ENCODE data around the gene PIH1D1.

Gene PIH1D1

DNA sequence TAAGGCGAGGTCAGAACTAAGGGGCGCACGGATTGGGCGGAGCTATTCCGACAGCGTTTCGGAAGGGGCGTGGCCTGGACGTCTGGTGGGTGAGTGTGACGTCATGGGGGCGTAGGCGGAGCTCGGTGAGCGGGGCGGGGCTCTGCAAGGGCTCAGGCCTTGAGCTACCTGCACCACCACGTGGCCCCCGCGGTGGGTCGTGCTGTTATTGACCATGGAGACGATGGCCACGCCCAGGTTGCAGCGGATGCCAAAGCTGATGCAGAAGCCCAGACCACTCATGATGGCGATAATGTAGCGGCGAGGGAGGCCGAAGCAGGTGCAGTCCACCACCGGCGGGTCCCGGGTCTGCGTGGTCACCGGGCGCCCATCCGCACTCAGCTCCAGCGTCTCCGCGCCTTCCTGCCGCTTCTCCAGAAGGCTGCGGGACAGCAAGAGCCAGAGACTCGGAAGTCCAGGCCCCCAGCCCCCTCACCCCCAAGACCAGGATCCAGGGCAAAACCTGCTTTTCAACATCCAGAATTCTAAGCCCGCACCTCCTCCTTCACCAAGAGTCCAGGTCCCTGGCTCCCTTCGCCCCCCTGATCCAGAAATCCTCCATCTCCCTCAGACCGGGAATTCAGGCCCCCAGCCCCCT is 15.1 kb downstream of the PIH1D1 start:
- Mint-ChIP-seq H3K4me3 (no peak overlapping the region), H3K27ac (no peak overlapping the region), H3K4me1 (peaks cover 51% of the 10 kb centered on the region), H3K27me3 (peaks cover 99% of the 10 kb centered on the region), H3K9me3 (no peaks in the 10 kb centered on the region), H3K36me3 (no peaks in the 10 kb centered on the region)
- no peak for ATAC-seq

DNA sequence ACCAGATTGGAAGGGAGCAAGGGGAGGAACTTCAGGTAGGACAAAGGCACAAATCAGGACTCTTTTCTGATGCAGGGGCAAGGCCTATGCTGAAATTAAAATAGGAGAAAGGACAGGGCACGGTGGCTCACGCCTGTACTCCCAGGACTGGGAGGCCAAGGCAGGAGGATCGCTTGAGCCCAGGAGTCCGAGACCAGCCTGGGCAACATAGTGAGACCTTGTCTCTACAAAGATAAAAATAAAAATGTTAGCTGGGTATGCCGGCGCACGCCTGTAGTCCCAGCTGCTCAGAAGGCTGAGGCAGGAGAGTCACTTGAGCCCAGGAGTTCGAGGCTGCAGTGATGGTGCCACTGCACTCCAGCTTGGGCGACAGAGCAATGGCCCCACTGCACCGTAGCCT is 15.9 kb downstream of the PIH1D1 start:
- Mint-ChIP-seq H3K36me3 (no peaks in the 10 kb centered on the region), H3K27me3 (peaks cover 99% of the 10 kb centered on the region), H3K27ac (no peak overlapping the region), H3K4me3 (no peak overlapping the region), H3K4me1 (peaks cover 48% of the 10 kb centered on the region), H3K9me3 (no peaks in the 10 kb centered on the region)
- ATAC-seq = no peak

DNA sequence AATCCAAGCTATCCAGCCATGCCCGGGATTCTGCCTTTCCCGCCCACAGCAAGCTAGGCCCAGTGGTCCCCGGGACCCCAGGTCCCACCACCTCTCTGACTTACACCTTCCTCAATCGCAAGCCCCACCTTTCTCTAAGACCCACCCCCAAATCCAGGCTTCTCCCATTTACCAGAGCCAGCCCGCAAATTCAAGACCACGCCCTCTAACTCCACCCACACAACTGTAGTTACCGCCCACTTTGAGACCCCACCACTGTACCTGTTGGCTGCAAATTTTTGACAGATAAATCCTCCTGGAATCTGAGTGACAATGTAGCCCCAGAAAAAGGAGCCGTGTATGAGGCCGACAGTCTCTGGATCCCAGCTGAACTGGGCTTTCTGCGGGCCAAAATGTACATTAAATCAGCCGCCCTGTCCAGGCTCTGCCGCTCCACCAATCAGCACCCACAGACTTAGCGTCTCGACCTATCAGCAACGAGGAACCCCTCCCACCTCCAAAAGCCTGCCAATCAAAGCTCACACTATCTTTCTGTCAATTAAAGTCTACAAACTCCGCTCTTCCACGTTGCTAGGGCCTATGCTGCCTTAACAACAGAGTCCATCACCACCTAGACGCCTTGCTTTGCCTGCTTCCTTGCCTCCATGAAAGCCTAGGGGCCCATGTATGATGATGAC is 16.6 kb downstream of the PIH1D1 start:
- H3K27ac Mint-ChIP-seq = no peak overlapping the region

DNA sequence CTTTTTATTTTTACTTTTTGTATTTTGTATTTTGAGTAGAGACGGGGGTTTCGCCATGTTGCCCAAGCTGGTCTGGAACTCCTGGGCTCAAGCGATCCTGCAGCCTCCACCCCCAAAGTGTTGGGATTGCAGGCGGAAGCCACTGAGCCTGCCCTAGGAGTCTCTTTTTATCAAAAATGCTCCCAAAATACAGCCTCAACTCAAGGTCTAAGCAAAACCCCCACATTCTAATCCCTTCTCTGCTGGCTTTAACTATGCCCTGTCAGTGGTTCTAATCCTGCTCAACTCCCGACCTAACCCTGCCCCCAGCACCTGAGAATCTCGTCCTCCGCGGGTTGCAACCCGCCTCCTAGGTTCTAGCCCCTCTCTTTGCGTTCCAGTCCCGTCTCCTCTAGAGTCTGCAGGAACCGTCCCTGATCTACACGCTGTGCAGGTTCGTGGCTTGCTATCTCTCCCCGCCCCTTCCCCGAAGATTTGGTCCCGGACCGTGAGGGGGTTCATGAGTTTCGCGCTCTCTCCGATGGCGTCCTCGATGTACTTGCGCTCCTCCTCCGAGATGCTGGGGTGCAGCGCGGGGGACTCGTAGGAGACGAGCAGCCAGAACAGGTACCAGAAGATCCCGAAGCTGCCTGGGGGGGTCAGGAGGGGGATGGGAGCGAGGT is 18.2 kb downstream of the PIH1D1 start:
- peaks cover 60% of the 10 kb centered on the region for H3K4me1 Mint-ChIP-seq
- ATAC-seq = no peak
- H3K9me3 Mint-ChIP-seq = no peaks in the 10 kb centered on the region
- no peaks in the 10 kb centered on the region for H3K36me3 Mint-ChIP-seq
- H3K27me3 Mint-ChIP-seq = peaks cover 99% of the 10 kb centered on the region
- no peak overlapping the region for H3K27ac Mint-ChIP-seq
- H3K4me3 Mint-ChIP-seq = peak overlapping the region; percentile 24

More for the DNA sequence above, 16.6 kb downstream of the PIH1D1 start:
- no peak for ATAC-seq
- Mint-ChIP-seq H3K4me1 (peaks cover 51% of the 10 kb centered on the region), H3K4me3 (no peak overlapping the region), H3K36me3 (no peaks in the 10 kb centered on the region), H3K27me3 (peaks cover 99% of the 10 kb centered on the region), H3K9me3 (no peaks in the 10 kb centered on the region)

DNA sequence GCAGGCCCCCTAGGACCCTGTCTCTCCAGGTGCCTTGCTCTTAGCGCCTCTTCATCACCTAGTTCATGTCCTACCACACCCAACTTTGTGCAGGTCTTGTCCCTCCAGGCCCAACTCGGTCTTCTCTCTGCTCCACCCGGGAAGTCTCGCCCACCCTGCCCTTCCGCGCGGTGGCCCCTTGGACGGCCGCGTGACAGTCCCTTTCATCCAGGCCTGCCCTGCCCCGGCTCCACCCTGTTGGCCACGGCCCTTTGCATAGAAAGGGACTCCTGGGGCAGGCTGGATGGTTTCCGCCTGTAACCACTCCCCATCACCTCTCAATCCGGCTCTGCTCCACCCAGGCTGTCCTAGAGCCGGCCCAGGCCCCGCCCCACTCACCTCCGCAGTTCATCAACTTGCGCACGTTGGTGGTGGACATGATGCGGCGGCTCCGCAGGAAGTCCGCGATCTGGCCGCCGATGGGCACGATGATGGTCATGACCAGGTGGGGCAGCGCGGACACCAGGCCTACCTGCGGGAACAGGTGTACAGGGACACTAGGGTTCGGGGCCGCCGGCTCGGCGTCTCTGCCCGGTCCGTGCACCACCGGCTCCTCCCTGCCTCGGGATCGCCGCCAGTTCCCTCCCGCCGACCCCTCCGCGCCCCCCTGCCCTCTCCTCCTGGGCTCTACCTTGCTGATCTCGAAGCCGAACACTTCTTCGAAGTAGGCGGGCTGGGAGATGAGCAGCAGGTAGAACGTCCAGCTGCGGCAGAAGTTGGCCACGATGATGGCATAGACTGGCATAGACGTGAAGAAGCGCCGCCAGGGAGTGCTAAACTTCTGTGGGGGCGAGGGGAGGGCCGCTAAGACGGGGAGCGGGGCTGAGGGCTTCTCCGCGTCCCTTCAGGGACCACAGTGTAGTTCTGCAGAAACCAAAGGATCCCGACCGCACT is 19.2 kb downstream of the PIH1D1 start:
- Mint-ChIP-seq H3K27me3 (peaks cover 99% of the 10 kb centered on the region), H3K36me3 (no peaks in the 10 kb centered on the region), H3K4me1 (peaks cover 63% of the 10 kb centered on the region), H3K27ac (no peak overlapping the region), H3K9me3 (no peaks in the 10 kb centered on the region), H3K4me3 (no peak overlapping the region)
- ATAC-seq = peak; percentile 32

DNA sequence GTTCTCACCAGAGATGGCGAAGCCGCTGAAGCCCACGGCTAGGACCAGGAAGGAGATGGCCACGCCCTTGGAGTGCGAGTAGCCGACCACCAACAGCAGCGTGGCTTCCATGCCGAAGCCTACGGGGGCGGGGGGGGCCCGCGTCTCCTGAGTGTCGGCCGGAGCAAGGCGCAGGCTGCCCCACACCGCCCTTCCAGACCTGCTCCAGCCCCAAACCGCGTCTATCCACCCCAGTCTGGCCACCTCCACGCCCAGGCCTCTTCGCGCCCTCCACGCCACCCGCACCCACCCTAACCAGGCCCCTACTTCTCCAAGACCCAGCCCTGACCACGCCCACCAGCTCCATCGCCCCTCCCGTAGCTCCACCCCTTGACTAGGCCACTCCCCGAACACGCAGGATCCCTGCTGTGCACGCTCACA is 20.3 kb downstream of the PIH1D1 start:
- no peak for ATAC-seq
- Mint-ChIP-seq H3K36me3 (no peaks in the 10 kb centered on the region), H3K27me3 (peaks cover 99% of the 10 kb centered on the region), H3K4me1 (peaks cover 63% of the 10 kb centered on the region), H3K4me3 (no peak overlapping the region), H3K9me3 (no peaks in the 10 kb centered on the region), H3K27ac (no peak overlapping the region)

DNA sequence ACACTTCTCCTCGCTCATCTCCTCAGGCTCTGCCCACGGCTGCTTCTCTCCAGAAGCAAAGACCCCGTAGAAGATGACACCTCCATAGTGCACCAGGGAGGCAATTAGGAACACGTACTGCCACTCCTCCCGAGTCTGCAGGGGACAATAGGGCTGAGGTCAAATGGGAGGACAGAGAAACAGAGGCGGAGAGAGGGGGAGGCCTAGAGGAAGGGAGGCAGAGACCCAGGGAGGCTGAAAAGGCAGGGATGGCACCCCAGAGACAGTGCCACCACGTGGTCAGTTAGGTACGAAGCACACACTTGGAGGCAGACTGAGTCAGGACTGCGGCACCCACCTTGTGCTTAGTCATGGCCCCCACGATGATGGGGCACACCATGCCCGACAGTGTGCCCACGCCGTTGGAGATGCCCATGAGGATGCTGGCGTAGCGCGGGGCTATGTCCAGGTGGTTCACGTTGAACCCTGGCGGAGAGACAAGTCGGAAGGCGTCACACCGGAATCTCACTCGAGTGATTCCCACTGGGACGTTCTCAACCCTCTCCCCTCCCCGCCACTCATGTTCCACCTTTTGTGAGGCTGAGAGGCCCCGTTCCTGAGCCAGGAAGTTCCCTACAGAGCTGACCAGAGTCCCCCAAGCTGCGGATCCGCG is 20.8 kb downstream of the PIH1D1 start:
- H3K36me3 Mint-ChIP-seq = no peaks in the 10 kb centered on the region
- ATAC-seq = no peak
- H3K27me3 Mint-ChIP-seq = peaks cover 99% of the 10 kb centered on the region
- no peak overlapping the region for H3K27ac Mint-ChIP-seq
- no peaks in the 10 kb centered on the region for H3K9me3 Mint-ChIP-seq
- H3K4me3 Mint-ChIP-seq = no peak overlapping the region
- peaks cover 63% of the 10 kb centered on the region for H3K4me1 Mint-ChIP-seq

DNA sequence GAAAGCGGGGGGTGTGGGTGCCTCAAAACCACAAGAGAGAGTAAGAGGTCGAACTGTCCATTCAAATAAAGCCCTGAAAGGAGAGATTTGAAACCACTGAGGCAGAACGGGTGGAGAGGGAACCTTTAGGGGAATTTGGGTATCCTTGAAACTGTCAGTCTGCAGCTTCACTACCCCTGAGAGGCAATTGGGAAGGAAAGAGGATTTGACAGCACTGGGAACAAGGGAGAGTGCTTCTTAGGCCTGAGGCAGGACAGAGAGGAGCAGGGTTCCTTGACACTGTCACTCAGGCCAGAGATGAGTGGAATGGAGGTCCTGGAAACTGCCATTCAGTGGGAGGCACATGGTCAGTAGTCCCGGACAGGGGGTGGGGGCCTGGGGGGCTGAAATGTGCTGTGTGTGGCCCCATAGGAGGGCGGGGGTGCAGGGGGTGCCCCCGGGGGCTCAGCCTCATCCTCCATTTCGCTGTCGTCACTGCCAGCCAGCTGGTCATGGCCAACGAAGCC is 21.4 kb downstream of the PIH1D1 start:
- H3K27ac Mint-ChIP-seq = no peak overlapping the region
- H3K9me3 Mint-ChIP-seq = no peaks in the 10 kb centered on the region
- no peak overlapping the region for H3K4me3 Mint-ChIP-seq
- peaks cover 99% of the 10 kb centered on the region for H3K27me3 Mint-ChIP-seq
- no peak for ATAC-seq
- H3K4me1 Mint-ChIP-seq = peaks cover 68% of the 10 kb centered on the region
- H3K36me3 Mint-ChIP-seq = no peaks in the 10 kb centered on the region

DNA sequence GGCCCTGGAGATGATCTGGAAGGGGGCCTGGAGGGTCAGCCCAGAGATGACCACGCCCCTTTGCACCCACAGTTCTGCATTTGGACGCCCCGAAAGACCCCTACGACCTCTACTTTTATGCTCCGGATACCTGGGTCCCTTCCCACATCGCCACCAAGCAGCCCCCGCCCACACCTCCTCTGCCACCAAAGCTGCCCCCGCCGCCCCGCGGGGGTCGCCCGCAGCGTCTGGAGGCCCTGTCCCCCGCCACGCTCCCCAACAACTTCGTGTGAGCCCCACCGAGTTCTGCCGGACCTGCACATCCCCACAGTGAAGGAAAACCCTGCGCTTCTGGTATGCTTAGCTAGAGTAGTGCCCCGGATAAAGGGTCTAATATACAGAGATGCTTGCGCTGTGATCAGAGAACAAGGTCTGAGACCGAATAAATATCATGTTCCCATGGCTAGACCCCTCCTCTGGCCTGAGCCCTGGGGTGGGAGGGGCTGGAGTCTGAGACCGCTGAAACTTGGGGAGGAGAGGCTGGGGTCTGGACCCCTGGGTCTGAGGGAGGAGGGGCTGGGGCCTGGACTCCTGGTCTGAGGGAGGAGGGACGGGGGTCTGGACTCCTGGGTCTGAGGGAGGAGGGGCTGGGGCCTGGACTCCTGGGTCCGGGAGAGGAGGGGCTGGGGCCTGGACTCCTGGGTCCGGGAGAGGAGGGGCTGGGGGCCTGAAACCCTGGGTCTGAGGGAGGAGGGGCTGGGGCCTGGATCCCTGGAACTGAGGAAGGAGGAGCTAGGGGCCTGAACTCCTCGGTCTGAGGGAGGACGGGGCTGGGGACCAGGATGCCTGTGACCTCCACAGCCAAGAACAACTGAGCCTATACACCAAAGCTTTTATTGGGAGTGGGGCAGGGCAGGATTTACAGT is 22.8 kb downstream of the PIH1D1 start:
- Mint-ChIP-seq H3K9me3 (no peaks in the 10 kb centered on the region), H3K27ac (no peak overlapping the region), H3K4me1 (peaks cover 71% of the 10 kb centered on the region), H3K4me3 (peak overlapping the region; percentile 42), H3K27me3 (peaks cover 100% of the 10 kb centered on the region), H3K36me3 (no peaks in the 10 kb centered on the region)
- ATAC-seq = no peak

DNA sequence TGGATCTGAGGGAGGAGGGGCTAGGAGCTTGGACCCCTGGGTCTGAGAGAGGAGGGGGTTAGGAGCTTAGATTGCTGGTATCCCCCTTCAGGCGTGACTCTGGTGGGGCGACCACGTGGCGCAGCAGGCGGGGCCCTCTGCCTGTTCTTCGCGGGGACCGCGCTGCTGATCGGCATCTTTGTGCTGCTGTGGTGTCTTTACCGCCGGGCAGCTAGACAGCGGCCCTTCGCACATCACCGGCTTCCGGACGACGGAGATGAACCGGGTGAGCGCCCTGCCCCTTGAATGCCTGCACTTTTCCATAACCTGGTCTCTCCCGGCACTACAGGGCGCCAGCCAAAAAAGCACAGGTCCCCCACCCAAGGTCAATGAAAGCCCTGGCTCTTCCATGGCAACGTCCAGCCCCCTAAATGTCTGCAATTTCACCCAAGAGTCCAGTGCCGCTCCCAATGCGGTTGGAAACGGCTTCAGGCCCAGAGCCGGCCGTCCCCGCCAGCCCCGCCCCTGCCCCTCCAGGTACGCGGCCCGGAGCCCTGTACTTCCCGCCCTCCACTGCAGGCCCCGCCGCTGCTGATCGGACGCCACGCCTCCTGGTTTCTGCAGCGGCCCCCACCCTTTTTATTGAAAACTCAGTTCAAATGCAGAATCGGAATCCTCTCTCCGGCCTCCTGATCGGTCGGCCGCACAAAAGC is 23.6 kb downstream of the PIH1D1 start:
- Mint-ChIP-seq H3K27me3 (peaks cover 100% of the 10 kb centered on the region), H3K36me3 (no peaks in the 10 kb centered on the region), H3K4me1 (peaks cover 73% of the 10 kb centered on the region), H3K27ac (peak overlapping the region; percentile 53), H3K4me3 (peak overlapping the region; percentile 42), H3K9me3 (no peaks in the 10 kb centered on the region)
- ATAC-seq = peak; percentile 59

DNA sequence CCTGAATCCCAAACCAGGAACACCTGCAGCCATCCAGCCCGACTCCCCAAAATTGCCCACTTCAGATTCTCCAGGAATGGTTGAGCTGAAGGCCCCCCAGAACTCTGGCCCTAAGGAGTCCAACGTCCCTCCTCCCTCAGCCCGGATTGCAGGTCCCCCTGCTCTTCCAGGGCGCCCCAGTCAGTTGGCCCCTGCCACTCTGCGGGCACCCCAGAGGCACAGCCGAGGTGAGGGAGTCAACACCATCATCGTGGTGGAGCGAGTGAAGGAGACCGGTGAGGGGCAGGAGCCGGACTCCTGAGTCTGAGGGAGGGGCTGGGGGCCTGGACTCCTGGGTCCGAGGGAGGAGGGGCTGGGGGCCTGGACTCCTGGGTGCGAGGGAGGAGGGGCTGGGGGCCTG is 24.3 kb downstream of the PIH1D1 start:
- Mint-ChIP-seq H3K27ac (peak overlapping the region; percentile 53), H3K9me3 (no peaks in the 10 kb centered on the region), H3K4me3 (peak overlapping the region; percentile 14), H3K36me3 (no peaks in the 10 kb centered on the region), H3K27me3 (peaks cover 100% of the 10 kb centered on the region), H3K4me1 (peaks cover 73% of the 10 kb centered on the region)
- ATAC-seq = no peak

DNA sequence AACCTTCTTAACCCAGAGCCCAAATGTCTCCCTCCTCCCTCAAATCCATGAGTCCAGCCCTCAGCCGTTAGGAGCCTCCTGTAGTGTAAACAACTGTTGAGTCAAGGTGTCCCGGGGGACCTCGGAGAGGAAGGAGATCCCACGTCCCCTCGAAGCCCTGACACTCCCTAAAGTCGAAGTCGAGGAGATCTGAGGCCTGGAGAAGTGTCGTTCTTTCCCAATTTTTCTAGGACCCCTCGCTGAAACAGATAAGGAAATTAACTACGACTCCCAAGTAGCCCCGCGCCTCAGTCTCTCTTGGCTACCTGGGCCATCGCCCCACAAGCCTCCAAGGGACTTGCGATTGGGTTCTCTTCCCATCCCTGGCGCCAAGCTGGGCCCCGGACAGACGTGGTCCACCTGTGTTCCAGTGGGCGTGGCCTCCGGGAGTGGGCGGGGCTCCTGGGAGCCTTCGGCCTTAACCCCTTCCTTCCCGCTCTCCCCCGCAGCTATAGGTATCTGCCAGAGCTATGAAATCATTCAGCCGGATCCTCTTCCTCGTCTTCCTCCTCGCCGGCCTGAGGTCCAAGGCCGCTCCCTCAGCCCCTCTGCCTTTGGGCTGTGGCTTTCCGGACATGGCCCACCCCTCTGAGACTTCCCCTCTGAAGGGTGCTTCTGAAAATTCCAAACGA is 25.6 kb downstream of the PIH1D1 start:
- Mint-ChIP-seq H3K27me3 (peaks cover 100% of the 10 kb centered on the region), H3K4me3 (no peak overlapping the region), H3K27ac (peak overlapping the region; percentile 53), H3K36me3 (no peaks in the 10 kb centered on the region), H3K4me1 (peaks cover 79% of the 10 kb centered on the region), H3K9me3 (no peaks in the 10 kb centered on the region)
- no peak for ATAC-seq

DNA sequence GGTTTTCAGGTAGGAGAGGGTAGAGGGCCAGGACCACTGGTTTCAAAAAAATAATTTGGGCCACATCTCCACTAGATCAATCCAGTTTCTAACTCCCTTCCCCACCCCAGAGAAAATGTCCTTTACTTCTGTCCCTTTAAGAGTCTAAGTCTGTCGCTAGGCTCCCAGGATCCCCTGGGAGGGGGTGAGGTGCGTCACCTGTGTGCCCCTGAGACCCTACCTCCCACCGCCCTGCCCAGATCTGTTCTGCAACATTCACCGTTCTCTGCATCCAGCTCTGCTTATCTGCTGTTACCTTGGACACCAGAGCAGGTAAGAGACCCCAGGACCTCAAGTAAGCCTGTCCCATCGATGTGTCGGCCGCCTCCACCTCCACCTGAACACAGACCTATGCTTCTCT is 26.4 kb downstream of the PIH1D1 start, which contains the start of gene GFY:
GFY (plus strand) TSS at position 211 of the 400 bp plus-strand sequence. CDS start 1,043 bp downstream, outside the sequence.
- peaks cover 100% of the 10 kb centered on the region for H3K27me3 Mint-ChIP-seq
- H3K4me1 Mint-ChIP-seq = peaks cover 73% of the 10 kb centered on the region
- ATAC-seq = no peak
- H3K4me3 Mint-ChIP-seq = no peak within 1 kb of the TSS
- H3K27ac Mint-ChIP-seq = peak within 1 kb of the TSS; percentile 53
- H3K9me3 Mint-ChIP-seq = no peaks in the 10 kb centered on the region
- no peaks in the 10 kb centered on the region for H3K36me3 Mint-ChIP-seq

Measured in stimulated activated memory B cell treated with anti-CD40 and anti-IgM and Interleukin-4, amounts not matched to agents 10 μg/mL and 1 μg/mL and 100 μg/mL, for 72 hours (primary cell).